HepG2 (cell line): Measurements from ENCODE around the gene YTHDF1. TPM values are rescaled to one million over a fixed set of nuclear protein-coding genes. Genes with fewer than 3 reads are reported as not detected.

ENCODE experiments used
- BORCS8-MEF2B ChIP-seq: sonication (generic); formaldehyde crosslinking; IDR thresholded peaks from 2 replicates; pipeline ENCODE4 v1.8.0; 2022; ENCODE audit warnings: mild to moderate bottlenecking, missing genetic modification reagents
- CEBPZ ChIP-seq: IDR thresholded peaks from 2 replicates; pipeline ENCODE4 v1.6.1; 2012; ENCODE audit warnings: low read length, improper control_type of control experiment
- KIAA2018 ChIP-seq: sonication (generic); formaldehyde crosslinking; IDR thresholded peaks from 2 replicates; pipeline ENCODE4 v1.5.0; 2020; ENCODE audit warnings: mild to moderate bottlenecking, missing genetic modification reagents, borderline replicate concordance
- MED13 ChIP-seq: sonication (generic); formaldehyde crosslinking; IDR thresholded peaks from 2 replicates; pipeline ENCODE4 v1.5.0; 2020; ENCODE audit warnings: missing genetic modification reagents
- MTA3 ChIP-seq: sonication (generic); formaldehyde crosslinking; IDR thresholded peaks from 2 replicates; pipeline ENCODE4 v1.4.0; 2020; ENCODE audit warnings: missing genetic modification reagents
- PRDM10 ChIP-seq: sonication (generic); formaldehyde crosslinking; IDR thresholded peaks from 2 replicates; pipeline ENCODE4 v1.4.0; 2020; ENCODE audit warnings: low read depth, missing genetic modification reagents
- REST ChIP-seq, 2 experiments: IDR thresholded peaks; 2 replicates each; pipeline ENCODE4 v1.6.1; 2011 to 2012; ENCODE audit warnings: low read length in 2 of 2, borderline replicate concordance in 1 of 2, low read depth in 1 of 2, mild to moderate bottlenecking in 1 of 2, moderate library complexity in 1 of 2
- RFX5 ChIP-seq: IDR thresholded peaks from 2 replicates; pipeline ENCODE4 v1.6.1; 2011; ENCODE audit warnings: low read depth, low read length, improper control_type of control experiment
- ZNF598 ChIP-seq: sonication (generic); formaldehyde crosslinking; IDR thresholded peaks from 2 replicates; pipeline ENCODE4 v1.5.1; 2020; ENCODE audit warnings: mild to moderate bottlenecking, missing genetic modification reagents, borderline replicate concordance
- polyA plus RNA-seq, 8 experiments: library from polyadenylated mRNA; depleted of rRNA in 3 of 8; stranded (reverse) in 7 of 8; unstranded in 1 of 8; fragments of >200 nt; fragmentation: Illumina TruSeq in 4 of 8; extraction: Trizol in 4 of 8; gene quantifications; 2 replicates each; pipeline versions ENCODE4 v1.2.1 to v1.2.3, GENCODE V29; 2011 to 2016; ENCODE audit warnings: low read depth in 4 of 8, missing spikeins in 1 of 8, mixed read lengths in 1 of 8; ENCODE audit not compliant: insufficient read depth in 1 of 8
- total RNA-seq, 5 experiments: library from RNA; depleted of rRNA; stranded (reverse); fragments of >200 nt; fragmentation: Illumina TruSeq; extraction: Trizol; gene quantifications; 2 replicates each; pipeline ENCODE4 v1.2.3, GENCODE V29; 2016; ENCODE audit warnings: low read depth in 1 of 5

YTHDF1 gene
- total and polyA plus RNA-seq, 2 of the 13 experiments (the other 11 are each of a cell fraction or from before 2014, with no cell fraction given): 34.5 to 37.7 TPM

GRCh38 chr20:63182946-63183415, 33.0 kb downstream of the YTHDF1 start (continued):
- TF ChIP-seq PRDM10 (CRISPR knock-in tag) (no peak), RFX5 (no peak), ZNF598 (CRISPR knock-in tag) (no peak), KIAA2018 (no peak), MED13 (CRISPR knock-in tag) (no peak), CEBPZ (no peak), MTA3 (CRISPR knock-in tag) (no peak), BORCS8-MEF2B (CRISPR knock-in tag) (peak; percentile 63; the same call in 1 of the 2 replicates), REST (IDR thresholded peaks at IDR 0.05; ENCODE audit: borderline replicate concordance in 1 of 2, low read depth in 1 of 2, low read length in 2 of 2) (no peak)
